ENCODE data around the gene KPNA6.

DNA sequence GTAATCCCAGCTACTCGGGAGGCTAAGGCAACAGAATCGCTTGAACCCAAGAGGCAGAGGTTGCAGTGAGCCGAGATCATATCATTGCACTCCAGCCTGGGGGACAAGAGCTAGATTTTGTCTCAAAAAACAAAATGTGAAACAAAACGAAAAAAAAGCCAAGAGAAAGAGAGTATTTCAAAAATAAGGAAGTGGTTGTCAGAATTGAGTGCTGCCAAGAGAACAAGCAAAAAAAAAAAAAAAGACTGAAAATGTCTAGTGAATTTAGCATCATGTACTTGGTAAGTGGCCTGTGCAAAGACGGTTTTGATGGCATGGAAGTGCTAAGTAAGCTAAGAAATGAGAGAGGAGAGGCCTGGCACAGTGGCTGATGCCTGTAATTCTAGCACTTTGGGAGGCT, 14.3 kb downstream of the KPNA6 start:
- TF ChIP-seq JUN (CRISPR knock-in tag; IDR thresholded peaks at IDR 0.05) (no peak), CREM (CRISPR knock-in tag; IDR thresholded peaks at IDR 0.05) (no peak), E2F4 (CRISPR knock-in tag; IDR thresholded peaks at IDR 0.05; ENCODE audit: borderline replicate concordance, low read depth) (no peak)
- TF ChIP-seq, protein P1, sequence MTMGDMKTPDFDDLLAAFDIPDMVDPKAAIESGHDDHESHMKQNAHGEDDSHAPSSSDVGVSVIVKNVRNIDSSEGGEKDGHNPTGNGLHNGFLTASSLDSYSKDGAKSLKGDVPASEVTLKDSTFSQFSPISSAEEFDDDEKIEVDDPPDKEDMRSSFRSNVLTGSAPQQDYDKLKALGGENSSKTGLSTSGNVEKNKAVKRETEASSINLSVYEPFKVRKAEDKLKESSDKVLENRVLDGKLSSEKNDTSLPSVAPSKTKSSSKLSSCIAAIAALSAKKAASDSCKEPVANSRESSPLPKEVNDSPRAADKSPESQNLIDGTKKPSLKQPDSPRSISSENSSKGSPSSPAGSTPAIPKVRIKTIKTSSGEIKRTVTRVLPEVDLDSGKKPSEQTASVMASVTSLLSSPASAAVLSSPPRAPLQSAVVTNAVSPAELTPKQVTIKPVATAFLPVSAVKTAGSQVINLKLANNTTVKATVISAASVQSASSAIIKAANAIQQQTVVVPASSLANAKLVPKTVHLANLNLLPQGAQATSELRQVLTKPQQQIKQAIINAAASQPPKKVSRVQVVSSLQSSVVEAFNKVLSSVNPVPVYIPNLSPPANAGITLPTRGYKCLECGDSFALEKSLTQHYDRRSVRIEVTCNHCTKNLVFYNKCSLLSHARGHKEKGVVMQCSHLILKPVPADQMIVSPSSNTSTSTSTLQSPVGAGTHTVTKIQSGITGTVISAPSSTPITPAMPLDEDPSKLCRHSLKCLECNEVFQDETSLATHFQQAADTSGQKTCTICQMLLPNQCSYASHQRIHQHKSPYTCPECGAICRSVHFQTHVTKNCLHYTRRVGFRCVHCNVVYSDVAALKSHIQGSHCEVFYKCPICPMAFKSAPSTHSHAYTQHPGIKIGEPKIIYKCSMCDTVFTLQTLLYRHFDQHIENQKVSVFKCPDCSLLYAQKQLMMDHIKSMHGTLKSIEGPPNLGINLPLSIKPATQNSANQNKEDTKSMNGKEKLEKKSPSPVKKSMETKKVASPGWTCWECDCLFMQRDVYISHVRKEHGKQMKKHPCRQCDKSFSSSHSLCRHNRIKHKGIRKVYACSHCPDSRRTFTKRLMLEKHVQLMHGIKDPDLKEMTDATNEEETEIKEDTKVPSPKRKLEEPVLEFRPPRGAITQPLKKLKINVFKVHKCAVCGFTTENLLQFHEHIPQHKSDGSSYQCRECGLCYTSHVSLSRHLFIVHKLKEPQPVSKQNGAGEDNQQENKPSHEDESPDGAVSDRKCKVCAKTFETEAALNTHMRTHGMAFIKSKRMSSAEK (CRISPR knock-in tag; IDR thresholded peaks at IDR 0.05; ENCODE audit: borderline replicate concordance) = no peak
- TF ChIP-seq, protein P2, sequence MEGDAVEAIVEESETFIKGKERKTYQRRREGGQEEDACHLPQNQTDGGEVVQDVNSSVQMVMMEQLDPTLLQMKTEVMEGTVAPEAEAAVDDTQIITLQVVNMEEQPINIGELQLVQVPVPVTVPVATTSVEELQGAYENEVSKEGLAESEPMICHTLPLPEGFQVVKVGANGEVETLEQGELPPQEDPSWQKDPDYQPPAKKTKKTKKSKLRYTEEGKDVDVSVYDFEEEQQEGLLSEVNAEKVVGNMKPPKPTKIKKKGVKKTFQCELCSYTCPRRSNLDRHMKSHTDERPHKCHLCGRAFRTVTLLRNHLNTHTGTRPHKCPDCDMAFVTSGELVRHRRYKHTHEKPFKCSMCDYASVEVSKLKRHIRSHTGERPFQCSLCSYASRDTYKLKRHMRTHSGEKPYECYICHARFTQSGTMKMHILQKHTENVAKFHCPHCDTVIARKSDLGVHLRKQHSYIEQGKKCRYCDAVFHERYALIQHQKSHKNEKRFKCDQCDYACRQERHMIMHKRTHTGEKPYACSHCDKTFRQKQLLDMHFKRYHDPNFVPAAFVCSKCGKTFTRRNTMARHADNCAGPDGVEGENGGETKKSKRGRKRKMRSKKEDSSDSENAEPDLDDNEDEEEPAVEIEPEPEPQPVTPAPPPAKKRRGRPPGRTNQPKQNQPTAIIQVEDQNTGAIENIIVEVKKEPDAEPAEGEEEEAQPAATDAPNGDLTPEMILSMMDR (IDR thresholded peaks at IDR 0.05) = no peak

Data from WTC11 (cell line).